Esophagus squamous epithelium (tissue), 4 donors: ENCODE results near the gene NIPBL.

ENCODE experiments used
- POLR2A ChIP-seq, 4 donors: fragments of 450-650 bp; IDR thresholded peaks; one replicate each; pipeline ENCODE4 v1.6.1; 2017; ENCODE audit warnings: antibody characterized with exemption in 4 of 4, mild to moderate bottlenecking in 4 of 4, moderate library complexity in 3 of 4
- TF ChIP-seq, protein P1 (sequence below), 6 experiments: fragments of 450-650 bp in 4 of 6; fragments of 200-600 bp in 2 of 6; sonication (generic) in 2 of 6; IDR thresholded peaks; one replicate each; pipeline ENCODE4 v1.5.1; 2016 to 2019; ENCODE audit warnings: antibody characterized with exemption in 6 of 6, mild to moderate bottlenecking in 4 of 6, moderate library complexity in 4 of 6

DNA sequence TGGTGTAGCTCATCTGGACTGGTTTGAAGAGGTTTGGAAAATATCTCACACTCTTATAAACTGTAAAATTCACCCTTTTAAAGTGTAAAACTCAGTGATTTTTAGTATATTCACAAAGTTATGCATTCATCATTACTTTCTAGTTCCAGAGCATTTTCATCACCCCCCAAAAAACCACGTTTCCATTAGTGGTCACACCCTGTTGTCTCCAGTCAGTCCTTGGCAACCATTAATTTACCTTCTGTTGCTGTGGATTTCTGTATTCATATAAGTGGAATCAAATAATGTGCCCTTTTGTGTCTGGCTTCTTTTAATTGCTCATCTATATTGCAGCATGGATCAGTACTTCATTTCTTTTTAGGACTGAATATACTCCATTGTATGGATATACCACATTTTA, 18.4 kb downstream of the NIPBL start:
- TF ChIP-seq, protein P1, sequence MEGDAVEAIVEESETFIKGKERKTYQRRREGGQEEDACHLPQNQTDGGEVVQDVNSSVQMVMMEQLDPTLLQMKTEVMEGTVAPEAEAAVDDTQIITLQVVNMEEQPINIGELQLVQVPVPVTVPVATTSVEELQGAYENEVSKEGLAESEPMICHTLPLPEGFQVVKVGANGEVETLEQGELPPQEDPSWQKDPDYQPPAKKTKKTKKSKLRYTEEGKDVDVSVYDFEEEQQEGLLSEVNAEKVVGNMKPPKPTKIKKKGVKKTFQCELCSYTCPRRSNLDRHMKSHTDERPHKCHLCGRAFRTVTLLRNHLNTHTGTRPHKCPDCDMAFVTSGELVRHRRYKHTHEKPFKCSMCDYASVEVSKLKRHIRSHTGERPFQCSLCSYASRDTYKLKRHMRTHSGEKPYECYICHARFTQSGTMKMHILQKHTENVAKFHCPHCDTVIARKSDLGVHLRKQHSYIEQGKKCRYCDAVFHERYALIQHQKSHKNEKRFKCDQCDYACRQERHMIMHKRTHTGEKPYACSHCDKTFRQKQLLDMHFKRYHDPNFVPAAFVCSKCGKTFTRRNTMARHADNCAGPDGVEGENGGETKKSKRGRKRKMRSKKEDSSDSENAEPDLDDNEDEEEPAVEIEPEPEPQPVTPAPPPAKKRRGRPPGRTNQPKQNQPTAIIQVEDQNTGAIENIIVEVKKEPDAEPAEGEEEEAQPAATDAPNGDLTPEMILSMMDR (IDR thresholded peaks at IDR 0.05) = no peak
- TF ChIP-seq POLR2A (IDR thresholded peaks at IDR 0.05) = no peak
